ENCODE results near the gene EEF1E1.
A peak's percentile ranks its signal among the peaks of the same experiment; 100 is the strongest.

GRCh38 chr6:8114956-8115355 lies 12.6 kb upstream of the EEF1E1 start:
- TF ChIP-seq, protein P1, sequence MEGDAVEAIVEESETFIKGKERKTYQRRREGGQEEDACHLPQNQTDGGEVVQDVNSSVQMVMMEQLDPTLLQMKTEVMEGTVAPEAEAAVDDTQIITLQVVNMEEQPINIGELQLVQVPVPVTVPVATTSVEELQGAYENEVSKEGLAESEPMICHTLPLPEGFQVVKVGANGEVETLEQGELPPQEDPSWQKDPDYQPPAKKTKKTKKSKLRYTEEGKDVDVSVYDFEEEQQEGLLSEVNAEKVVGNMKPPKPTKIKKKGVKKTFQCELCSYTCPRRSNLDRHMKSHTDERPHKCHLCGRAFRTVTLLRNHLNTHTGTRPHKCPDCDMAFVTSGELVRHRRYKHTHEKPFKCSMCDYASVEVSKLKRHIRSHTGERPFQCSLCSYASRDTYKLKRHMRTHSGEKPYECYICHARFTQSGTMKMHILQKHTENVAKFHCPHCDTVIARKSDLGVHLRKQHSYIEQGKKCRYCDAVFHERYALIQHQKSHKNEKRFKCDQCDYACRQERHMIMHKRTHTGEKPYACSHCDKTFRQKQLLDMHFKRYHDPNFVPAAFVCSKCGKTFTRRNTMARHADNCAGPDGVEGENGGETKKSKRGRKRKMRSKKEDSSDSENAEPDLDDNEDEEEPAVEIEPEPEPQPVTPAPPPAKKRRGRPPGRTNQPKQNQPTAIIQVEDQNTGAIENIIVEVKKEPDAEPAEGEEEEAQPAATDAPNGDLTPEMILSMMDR (IDR thresholded peaks at IDR 0.05 in 2 of 3, conservative IDR thresholded peaks at IDR 0.05 in 1 of 3; ENCODE audit: insufficient read depth in 2 of 3, low read depth in 1 of 3, low read length in 3 of 3): no peak
- no peak for TF ChIP-seq ZNF445 (CRISPR knock-in tag; IDR thresholded peaks at IDR 0.05; ENCODE audit: low read depth)
- no peak for TF ChIP-seq ARNT (IDR thresholded peaks at IDR 0.05)
- no peak for TF ChIP-seq MAZ (CRISPR knock-in tag; conservative IDR thresholded peaks at IDR 0.05 in 1 of 2, IDR thresholded peaks at IDR 0.05 in 1 of 2)
- no peak for TF ChIP-seq POLR2AphosphoS5 (IDR thresholded peaks at IDR 0.05; ENCODE audit: control insufficient read depth, insufficient read depth, low read depth, low read length)
- TF ChIP-seq ZFPM2 (CRISPR knock-in tag; IDR thresholded peaks at IDR 0.05): no peak
- no peak for TF ChIP-seq CHD4 (IDR thresholded peaks at IDR 0.05; ENCODE audit: insufficient read depth, insufficient replicate concordance, low read depth, low read length, poor library complexity, severe bottlenecking)
- TF ChIP-seq, protein P2, sequence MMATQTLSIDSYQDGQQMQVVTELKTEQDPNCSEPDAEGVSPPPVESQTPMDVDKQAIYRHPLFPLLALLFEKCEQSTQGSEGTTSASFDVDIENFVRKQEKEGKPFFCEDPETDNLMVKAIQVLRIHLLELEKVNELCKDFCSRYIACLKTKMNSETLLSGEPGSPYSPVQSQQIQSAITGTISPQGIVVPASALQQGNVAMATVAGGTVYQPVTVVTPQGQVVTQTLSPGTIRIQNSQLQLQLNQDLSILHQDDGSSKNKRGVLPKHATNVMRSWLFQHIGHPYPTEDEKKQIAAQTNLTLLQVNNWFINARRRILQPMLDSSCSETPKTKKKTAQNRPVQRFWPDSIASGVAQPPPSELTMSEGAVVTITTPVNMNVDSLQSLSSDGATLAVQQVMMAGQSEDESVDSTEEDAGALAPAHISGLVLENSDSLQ (IDR thresholded peaks at IDR 0.05): no peak
- peak; percentile 71 for TF ChIP-seq CEBPB (tag; IDR thresholded peaks at IDR 0.05)
- TF ChIP-seq, protein P3, sequence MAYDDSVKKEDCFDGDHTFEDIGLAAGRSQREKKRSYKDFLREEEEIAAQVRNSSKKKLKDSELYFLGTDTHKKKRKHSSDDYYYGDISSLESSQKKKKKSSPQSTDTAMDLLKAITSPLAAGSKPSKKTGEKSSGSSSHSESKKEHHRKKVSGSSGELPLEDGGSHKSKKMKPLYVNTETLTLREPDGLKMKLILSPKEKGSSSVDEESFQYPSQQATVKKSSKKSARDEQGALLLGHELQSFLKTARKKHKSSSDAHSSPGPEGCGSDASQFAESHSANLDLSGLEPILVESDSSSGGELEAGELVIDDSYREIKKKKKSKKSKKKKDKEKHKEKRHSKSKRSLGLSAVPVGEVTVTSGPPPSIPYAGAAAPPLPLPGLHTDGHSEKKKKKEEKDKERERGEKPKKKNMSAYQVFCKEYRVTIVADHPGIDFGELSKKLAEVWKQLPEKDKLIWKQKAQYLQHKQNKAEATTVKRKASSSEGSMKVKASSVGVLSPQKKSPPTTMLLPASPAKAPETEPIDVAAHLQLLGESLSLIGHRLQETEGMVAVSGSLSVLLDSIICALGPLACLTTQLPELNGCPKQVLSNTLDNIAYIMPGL (CRISPR knock-in tag; IDR thresholded peaks at IDR 0.05): no peak
- TF ChIP-seq RFX5 (IDR thresholded peaks at IDR 0.05; ENCODE audit: low read depth, low read length): no peak
- TF ChIP-seq PPARD (CRISPR knock-in tag; IDR thresholded peaks at IDR 0.05): no peak
- no peak for TF ChIP-seq GTF2F1 (IDR thresholded peaks at IDR 0.05; ENCODE audit: low read depth, low read length)
- no peak for TF ChIP-seq MYC (IDR thresholded peaks at IDR 0.05; ENCODE audit: low read depth, low read length)
- TF ChIP-seq MYC (CRISPR knock-in tag; IDR thresholded peaks at IDR 0.05; ENCODE audit: borderline replicate concordance, low read depth): no peak
